ENCODE results near the gene VIL1.
A peak's percentile ranks its signal among the peaks of the same experiment; 100 is the strongest.

The VIL1 gene

GRCh38 chr2:218395456-218395825, 23.5 kb upstream of the VIL1 start:
- CTCF ChIA-PET: interaction anchor here (0.9 kb wide), 1 partner anchor 10 kb away, joined by 3 read pairs; no protein-coding TSS in a partner anchor
- POLR2A ChIA-PET: interaction anchor here (0.5 to 2.1 kb wide), 3 partner anchors 38 to 125 kb away, joined by 3 to 12 read pairs (median 3); partner anchors contain the start of genes AAMP and PNKD

GRCh38 chr2:218395826-218396687, 22.9 kb upstream of the VIL1 start:
- DNase-seq (ENCODE audit: extremely low spot score): peak; percentile 80
- CTCF ChIA-PET: interaction anchor here (0.6 to 0.9 kb wide), 7 partner anchors 9 to 174 kb away, joined by 3 to 5 read pairs (median 3); partner anchors contain the start of gene VIL1
- no peak for TF ChIP-seq HDGF (IDR thresholded peaks at IDR 0.05; ENCODE audit: borderline replicate concordance)
- no peak for TF ChIP-seq FOXA1 (IDR thresholded peaks at IDR 0.05)
- peak; percentile 91 for TF ChIP-seq L3MBTL2 (conservative IDR thresholded peaks at IDR 0.05)
- 0 out of 2 replicates have a peak, but pooled peaks have one; percentile 26 for TF ChIP-seq CTBP1 (IDR thresholded peaks at IDR 0.05; ENCODE audit: borderline replicate concordance)
- TF ChIP-seq FOXK2 (IDR thresholded peaks at IDR 0.05): no peak
- TF ChIP-seq FOXM1 (IDR thresholded peaks at IDR 0.05; ENCODE audit: borderline replicate concordance): peak; percentile 92
- TF ChIP-seq SUZ12 (IDR thresholded peaks at IDR 0.05): no peak
- POLR2A ChIA-PET: interaction anchor here (0.5 to 2.1 kb wide), 4 partner anchors 10 to 126 kb away, joined by 3 to 12 read pairs (median 4); partner anchors contain the start of genes AAMP and PNKD

More at GRCh38 chr2:218395456-218395825, 23.5 kb upstream of the VIL1 start:
- DNase-seq (ENCODE audit: extremely low spot score): no peak
- TF ChIP-seq BHLHE40 (IDR thresholded peaks at IDR 0.05; ENCODE audit: borderline replicate concordance) (no peak), FOXA1 (IDR thresholded peaks at IDR 0.05) (no peak), NFRKB (IDR thresholded peaks at IDR 0.05) (no peak), ZNF384 (IDR thresholded peaks at IDR 0.05) (no peak), CTBP1 (IDR thresholded peaks at IDR 0.05; ENCODE audit: borderline replicate concordance) (no peak), ARNT (IDR thresholded peaks at IDR 0.05) (no peak), L3MBTL2 (conservative IDR thresholded peaks at IDR 0.05) (no peak), HDGF (IDR thresholded peaks at IDR 0.05; ENCODE audit: borderline replicate concordance) (no peak), SUZ12 (IDR thresholded peaks at IDR 0.05) (no peak)

- DNase-seq (ENCODE audit: extremely low spot score): no peak
- CTCF ChIA-PET: interaction anchor here (0.6 to 0.9 kb wide), 6 partner anchors 8 to 175 kb away, joined by 3 to 5 read pairs (median 3); partner anchors contain the start of gene VIL1
- TF ChIP-seq ARNT (IDR thresholded peaks at IDR 0.05): no peak
- TF ChIP-seq FOXA1 (IDR thresholded peaks at IDR 0.05): no peak
- TF ChIP-seq L3MBTL2 (conservative IDR thresholded peaks at IDR 0.05): no peak
- no peak for TF ChIP-seq ELF4 (IDR thresholded peaks at IDR 0.05)
- no peak for TF ChIP-seq SP1 (IDR thresholded peaks at IDR 0.05)
- no peak for TF ChIP-seq BHLHE40 (IDR thresholded peaks at IDR 0.05; ENCODE audit: borderline replicate concordance)
- no peak for TF ChIP-seq NFRKB (IDR thresholded peaks at IDR 0.05)
- no peak for TF ChIP-seq ZNF384 (IDR thresholded peaks at IDR 0.05)
- no peak for TF ChIP-seq SUZ12 (IDR thresholded peaks at IDR 0.05)
- TF ChIP-seq LEF1 (IDR thresholded peaks at IDR 0.05; ENCODE audit: borderline replicate concordance): no peak
- no peak for TF ChIP-seq CTBP1 (IDR thresholded peaks at IDR 0.05; ENCODE audit: borderline replicate concordance)
- no peak for TF ChIP-seq HDGF (IDR thresholded peaks at IDR 0.05; ENCODE audit: borderline replicate concordance)
- no peak for TF ChIP-seq TARDBP (IDR thresholded peaks at IDR 0.05)
- TF ChIP-seq FOXM1 (IDR thresholded peaks at IDR 0.05; ENCODE audit: borderline replicate concordance): no peak
- no peak for TF ChIP-seq FOXK2 (IDR thresholded peaks at IDR 0.05)
- TF ChIP-seq PKNOX1 (IDR thresholded peaks at IDR 0.05): no peak
- POLR2A ChIA-PET: interaction anchor here (1.1 to 2.1 kb wide), 3 partner anchors 9 to 126 kb away, joined by 3 to 12 read pairs (median 5); partner anchors contain the start of genes AAMP and PNKD
Measured at GRCh38 chr2:218396688-218397462, 22.0 kb upstream of the VIL1 start.

GRCh38 chr2:218397463-218397819, 21.5 kb upstream of the VIL1 start:
- ChIA-PET CTCF (no interaction called here), POLR2A (interaction anchor here (1.6 to 2.1 kb wide), 2 partner anchors 8 to 127 kb away, joined by 5 to 12 read pairs; partner anchors contain the start of genes AAMP and PNKD)
- DNase-seq (ENCODE audit: extremely low spot score): no peak
- TF ChIP-seq FOXA1 (IDR thresholded peaks at IDR 0.05) (no peak), ELF4 (IDR thresholded peaks at IDR 0.05) (no peak), TARDBP (IDR thresholded peaks at IDR 0.05) (no peak), HDGF (IDR thresholded peaks at IDR 0.05; ENCODE audit: borderline replicate concordance) (no peak), NFRKB (IDR thresholded peaks at IDR 0.05) (no peak), SUZ12 (IDR thresholded peaks at IDR 0.05) (no peak), PKNOX1 (IDR thresholded peaks at IDR 0.05) (no peak), SP1 (IDR thresholded peaks at IDR 0.05) (no peak), ZNF384 (IDR thresholded peaks at IDR 0.05) (no peak), FOXK2 (IDR thresholded peaks at IDR 0.05) (no peak), BHLHE40 (IDR thresholded peaks at IDR 0.05; ENCODE audit: borderline replicate concordance) (no peak)

GRCh38 chr2:218397820-218398436, 21.0 kb upstream of the VIL1 start:
- POLR2A ChIA-PET: no interaction called here
- no peak for TF ChIP-seq FOXA1 (IDR thresholded peaks at IDR 0.05)
- TF ChIP-seq PKNOX1 (IDR thresholded peaks at IDR 0.05): no peak
- TF ChIP-seq CTBP1 (IDR thresholded peaks at IDR 0.05; ENCODE audit: borderline replicate concordance): no peak
- TF ChIP-seq ARNT (IDR thresholded peaks at IDR 0.05): no peak
- 0 out of 2 replicates have a peak, but pooled peaks have one; percentile 18 for TF ChIP-seq L3MBTL2 (conservative IDR thresholded peaks at IDR 0.05)
- no peak for TF ChIP-seq ELF4 (IDR thresholded peaks at IDR 0.05)
- no peak for TF ChIP-seq HDGF (IDR thresholded peaks at IDR 0.05; ENCODE audit: borderline replicate concordance)
- CTCF ChIA-PET: no interaction called here
- DNase-seq (ENCODE audit: extremely low spot score): peak; percentile 38

Data from HEK293T (cell line).